NOMO-1 treated with dmso at 0.1 percent for 144 hours (cell line): ENCODE data around the gene ZFP36L1.
"Not testable (repeated sequence)": the region's sequence is repeated elsewhere in the genome, so short reads cannot be mapped to it uniquely, and the experiment has no call there.

ENCODE experiments used
- DNase-seq: peaks from one replicate; lab custom pipeline; 2025; ENCODE audit not compliant: unreplicated experiment; lab: John Stamatoyannopoulos, UW

ZFP36L1 gene

GRCh38 chr14:68766299-68767247 lies 26.3 kb downstream of the ZFP36L1 start:
- no peak for DNase-seq

GRCh38 chr14:68763843-68764242 lies 29.0 kb downstream of the ZFP36L1 start:
- not testable (repeated sequence) for DNase-seq

GRCh38 chr14:68762953-68763764 lies 29.7 kb downstream of the ZFP36L1 start:
- DNase-seq, result no peak

GRCh38 chr14:68761391-68761790 lies 31.5 kb downstream of the ZFP36L1 start:
- no peak for DNase-seq

GRCh38 chr14:68760761-68761160 lies 32.1 kb downstream of the ZFP36L1 start:
- no peak for DNase-seq

GRCh38 chr14:68759937-68760336 lies 32.9 kb downstream of the ZFP36L1 start:
- no peak for DNase-seq

- DNase-seq, result no peak
These were observed 33.8 kb downstream of the ZFP36L1 start for GRCh38 chr14:68759017-68759560.

- DNase-seq, result no peak
These were observed 34.6 kb downstream of the ZFP36L1 start for GRCh38 chr14:68758301-68758700.

- DNase-seq, result peak; percentile 85
These were observed 35.2 kb downstream of the ZFP36L1 start for GRCh38 chr14:68757618-68758081.

GRCh38 chr14:68756734-68757133 lies 36.1 kb downstream of the ZFP36L1 start:
- no peak for DNase-seq

GRCh38 chr14:68756000-68756481 lies 36.8 kb downstream of the ZFP36L1 start:
- DNase-seq, result no peak

GRCh38 chr14:68755016-68755353 lies 37.9 kb downstream of the ZFP36L1 start:
- no peak for DNase-seq

GRCh38 chr14:68753690-68754089 lies 39.2 kb downstream of the ZFP36L1 start:
- no peak for DNase-seq

- no peak for DNase-seq
These were observed 40.4 kb downstream of the ZFP36L1 start for GRCh38 chr14:68752271-68753006.

- no peak for DNase-seq
These were observed 43.1 kb downstream of the ZFP36L1 start for GRCh38 chr14:68749487-68750475.

- DNase-seq, result no peak
These were observed 44.2 kb downstream of the ZFP36L1 start for GRCh38 chr14:68748691-68749090.

- no peak for DNase-seq
These were observed 44.6 kb downstream of the ZFP36L1 start for GRCh38 chr14:68748260-68748659.

- DNase-seq, result no peak
These were observed 45.5 kb downstream of the ZFP36L1 start for GRCh38 chr14:68747393-68747792.

GRCh38 chr14:68744613-68745012 lies 48.3 kb downstream of the ZFP36L1 start:
- no peak for DNase-seq
